ENCODE measurements around the gene NRCAM. TPM values are rescaled to one million over a fixed set of nuclear protein-coding genes. Genes with fewer than 3 reads are reported as not detected.

NRCAM gene
- total and polyA plus RNA-seq, 10 of the 15 experiments (the other 5 are each of a cell fraction or from before 2014, with no cell fraction given), result 0.30 to 2.0 (median 1.0) TPM

DNA sequence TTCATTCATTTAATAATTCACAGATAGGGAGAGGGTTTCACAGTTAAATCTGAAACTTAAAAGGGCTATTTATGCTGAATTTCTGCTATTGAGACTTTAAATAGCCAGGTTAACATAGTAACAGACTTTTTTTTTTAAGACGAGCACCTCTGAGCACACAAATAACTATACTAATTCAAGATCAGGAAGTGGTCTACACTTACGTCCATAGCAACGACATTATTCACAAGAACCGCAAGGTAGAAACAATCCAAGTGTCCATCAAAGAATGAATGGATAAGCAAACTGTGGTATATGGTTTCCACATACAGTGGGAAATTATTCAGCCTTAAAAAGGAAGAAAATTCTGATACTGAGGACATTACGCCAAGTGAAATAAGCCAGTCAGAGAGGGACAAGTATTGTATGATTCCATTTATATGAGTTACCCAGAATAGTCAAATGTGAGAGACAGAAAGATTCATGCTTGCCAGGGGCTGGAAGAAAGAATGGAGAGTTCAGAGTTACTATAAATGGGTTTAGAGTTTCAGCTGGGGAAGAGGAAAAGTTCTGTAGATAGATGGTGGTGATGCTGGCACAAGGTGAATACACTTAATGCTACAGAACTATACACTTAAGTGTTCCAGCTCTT, 185.7 kb downstream of the NRCAM start (continued):
- TF ChIP-seq, protein P1, sequence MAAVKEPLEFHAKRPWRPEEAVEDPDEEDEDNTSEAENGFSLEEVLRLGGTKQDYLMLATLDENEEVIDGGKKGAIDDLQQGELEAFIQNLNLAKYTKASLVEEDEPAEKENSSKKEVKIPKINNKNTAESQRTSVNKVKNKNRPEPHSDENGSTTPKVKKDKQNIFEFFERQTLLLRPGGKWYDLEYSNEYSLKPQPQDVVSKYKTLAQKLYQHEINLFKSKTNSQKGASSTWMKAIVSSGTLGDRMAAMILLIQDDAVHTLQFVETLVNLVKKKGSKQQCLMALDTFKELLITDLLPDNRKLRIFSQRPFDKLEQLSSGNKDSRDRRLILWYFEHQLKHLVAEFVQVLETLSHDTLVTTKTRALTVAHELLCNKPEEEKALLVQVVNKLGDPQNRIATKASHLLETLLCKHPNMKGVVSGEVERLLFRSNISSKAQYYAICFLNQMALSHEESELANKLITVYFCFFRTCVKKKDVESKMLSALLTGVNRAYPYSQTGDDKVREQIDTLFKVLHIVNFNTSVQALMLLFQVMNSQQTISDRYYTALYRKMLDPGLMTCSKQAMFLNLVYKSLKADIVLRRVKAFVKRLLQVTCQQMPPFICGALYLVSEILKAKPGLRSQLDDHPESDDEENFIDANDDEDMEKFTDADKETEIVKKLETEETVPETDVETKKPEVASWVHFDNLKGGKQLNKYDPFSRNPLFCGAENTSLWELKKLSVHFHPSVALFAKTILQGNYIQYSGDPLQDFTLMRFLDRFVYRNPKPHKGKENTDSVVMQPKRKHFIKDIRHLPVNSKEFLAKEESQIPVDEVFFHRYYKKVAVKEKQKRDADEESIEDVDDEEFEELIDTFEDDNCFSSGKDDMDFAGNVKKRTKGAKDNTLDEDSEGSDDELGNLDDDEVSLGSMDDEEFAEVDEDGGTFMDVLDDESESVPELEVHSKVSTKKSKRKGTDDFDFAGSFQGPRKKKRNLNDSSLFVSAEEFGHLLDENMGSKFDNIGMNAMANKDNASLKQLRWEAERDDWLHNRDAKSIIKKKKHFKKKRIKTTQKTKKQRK (IDR thresholded peaks at IDR 0.05; ENCODE audit: low read depth, low read length), result no peak
- TF ChIP-seq BACH1 (IDR thresholded peaks at IDR 0.05; ENCODE audit: borderline replicate concordance) (no peak), EED (IDR thresholded peaks at IDR 0.05; ENCODE audit: low read depth) (no peak), POLR2A (IDR thresholded peaks at IDR 0.05; ENCODE audit: low read depth, low read length) (no peak), KDM1A (IDR thresholded peaks at IDR 0.05; ENCODE audit: borderline replicate concordance) (no peak), JUND (IDR thresholded peaks at IDR 0.05; ENCODE audit: low read depth, low read length) (no peak), RAD21 (IDR thresholded peaks at IDR 0.05; ENCODE audit: insufficient read depth, low read depth, low read length) (no peak), RUNX3 (IDR thresholded peaks at IDR 0.05; ENCODE audit: low read length) (peak; percentile 92), SUPT20H (IDR thresholded peaks at IDR 0.05; ENCODE audit: borderline replicate concordance, control insufficient read depth, low read depth, low read length) (no peak), ZNF384 (IDR thresholded peaks at IDR 0.05; ENCODE audit: borderline replicate concordance, low read depth, low read length) (peak; percentile 83; the same call in 1 of the 2 replicates), SMAD1 (IDR thresholded peaks at IDR 0.05; ENCODE audit: low read depth, partially characterized antibody) (no peak), ATF7 (IDR thresholded peaks at IDR 0.05; ENCODE audit: low read depth) (no peak), CREM (IDR thresholded peaks at IDR 0.05; ENCODE audit: low read depth) (peak; percentile 18; the same call in 1 of the 2 replicates), ZNF274 (IDR thresholded peaks at IDR 0.05; ENCODE audit: insufficient read depth, insufficient read length) (no peak), MXI1 (IDR thresholded peaks at IDR 0.05; ENCODE audit: low read depth, low read length) (no peak), MEF2B (IDR thresholded peaks at IDR 0.05; ENCODE audit: partially characterized antibody, poor library complexity, severe bottlenecking) (peak; percentile 73), RFX5 (IDR thresholded peaks at IDR 0.05; ENCODE audit: low read depth, low read length) (no peak)
- TF ChIP-seq, protein P2, sequence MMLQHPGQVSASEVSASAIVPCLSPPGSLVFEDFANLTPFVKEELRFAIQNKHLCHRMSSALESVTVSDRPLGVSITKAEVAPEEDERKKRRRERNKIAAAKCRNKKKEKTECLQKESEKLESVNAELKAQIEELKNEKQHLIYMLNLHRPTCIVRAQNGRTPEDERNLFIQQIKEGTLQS (IDR thresholded peaks at IDR 0.05; ENCODE audit: borderline replicate concordance, extremely low read depth, low read depth, low read length), result no peak
- TF ChIP-seq, protein P3, sequence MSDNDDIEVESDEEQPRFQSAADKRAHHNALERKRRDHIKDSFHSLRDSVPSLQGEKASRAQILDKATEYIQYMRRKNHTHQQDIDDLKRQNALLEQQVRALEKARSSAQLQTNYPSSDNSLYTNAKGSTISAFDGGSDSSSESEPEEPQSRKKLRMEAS (IDR thresholded peaks at IDR 0.05; ENCODE audit: low read depth, low read length), result no peak
- TF ChIP-seq, protein P4, sequence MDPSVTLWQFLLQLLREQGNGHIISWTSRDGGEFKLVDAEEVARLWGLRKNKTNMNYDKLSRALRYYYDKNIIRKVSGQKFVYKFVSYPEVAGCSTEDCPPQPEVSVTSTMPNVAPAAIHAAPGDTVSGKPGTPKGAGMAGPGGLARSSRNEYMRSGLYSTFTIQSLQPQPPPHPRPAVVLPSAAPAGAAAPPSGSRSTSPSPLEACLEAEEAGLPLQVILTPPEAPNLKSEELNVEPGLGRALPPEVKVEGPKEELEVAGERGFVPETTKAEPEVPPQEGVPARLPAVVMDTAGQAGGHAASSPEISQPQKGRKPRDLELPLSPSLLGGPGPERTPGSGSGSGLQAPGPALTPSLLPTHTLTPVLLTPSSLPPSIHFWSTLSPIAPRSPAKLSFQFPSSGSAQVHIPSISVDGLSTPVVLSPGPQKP (IDR thresholded peaks at IDR 0.05; ENCODE audit: low read depth, low read length), result no peak
- TF ChIP-seq, protein P5, sequence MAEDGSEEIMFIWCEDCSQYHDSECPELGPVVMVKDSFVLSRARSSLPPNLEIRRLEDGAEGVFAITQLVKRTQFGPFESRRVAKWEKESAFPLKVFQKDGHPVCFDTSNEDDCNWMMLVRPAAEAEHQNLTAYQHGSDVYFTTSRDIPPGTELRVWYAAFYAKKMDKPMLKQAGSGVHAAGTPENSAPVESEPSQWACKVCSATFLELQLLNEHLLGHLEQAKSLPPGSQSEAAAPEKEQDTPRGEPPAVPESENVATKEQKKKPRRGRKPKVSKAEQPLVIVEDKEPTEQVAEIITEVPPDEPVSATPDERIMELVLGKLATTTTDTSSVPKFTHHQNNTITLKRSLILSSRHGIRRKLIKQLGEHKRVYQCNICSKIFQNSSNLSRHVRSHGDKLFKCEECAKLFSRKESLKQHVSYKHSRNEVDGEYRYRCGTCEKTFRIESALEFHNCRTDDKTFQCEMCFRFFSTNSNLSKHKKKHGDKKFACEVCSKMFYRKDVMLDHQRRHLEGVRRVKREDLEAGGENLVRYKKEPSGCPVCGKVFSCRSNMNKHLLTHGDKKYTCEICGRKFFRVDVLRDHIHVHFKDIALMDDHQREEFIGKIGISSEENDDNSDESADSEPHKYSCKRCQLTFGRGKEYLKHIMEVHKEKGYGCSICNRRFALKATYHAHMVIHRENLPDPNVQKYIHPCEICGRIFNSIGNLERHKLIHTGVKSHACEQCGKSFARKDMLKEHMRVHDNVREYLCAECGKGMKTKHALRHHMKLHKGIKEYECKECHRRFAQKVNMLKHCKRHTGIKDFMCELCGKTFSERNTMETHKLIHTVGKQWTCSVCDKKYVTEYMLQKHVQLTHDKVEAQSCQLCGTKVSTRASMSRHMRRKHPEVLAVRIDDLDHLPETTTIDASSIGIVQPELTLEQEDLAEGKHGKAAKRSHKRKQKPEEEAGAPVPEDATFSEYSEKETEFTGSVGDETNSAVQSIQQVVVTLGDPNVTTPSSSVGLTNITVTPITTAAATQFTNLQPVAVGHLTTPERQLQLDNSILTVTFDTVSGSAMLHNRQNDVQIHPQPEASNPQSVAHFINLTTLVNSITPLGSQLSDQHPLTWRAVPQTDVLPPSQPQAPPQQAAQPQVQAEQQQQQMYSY (CRISPR knock-in tag; IDR thresholded peaks at IDR 0.05), result no peak
